Fibroblast of peridontal ligament (primary cell): Measurements from ENCODE around the gene MRNIP.

Experiments
- DNase-seq: peaks from one replicate; pipeline ENCODE4 v3.0.0-alpha.2; 2010; ENCODE audit errors: extremely low read depth

MRNIP gene

DNA sequence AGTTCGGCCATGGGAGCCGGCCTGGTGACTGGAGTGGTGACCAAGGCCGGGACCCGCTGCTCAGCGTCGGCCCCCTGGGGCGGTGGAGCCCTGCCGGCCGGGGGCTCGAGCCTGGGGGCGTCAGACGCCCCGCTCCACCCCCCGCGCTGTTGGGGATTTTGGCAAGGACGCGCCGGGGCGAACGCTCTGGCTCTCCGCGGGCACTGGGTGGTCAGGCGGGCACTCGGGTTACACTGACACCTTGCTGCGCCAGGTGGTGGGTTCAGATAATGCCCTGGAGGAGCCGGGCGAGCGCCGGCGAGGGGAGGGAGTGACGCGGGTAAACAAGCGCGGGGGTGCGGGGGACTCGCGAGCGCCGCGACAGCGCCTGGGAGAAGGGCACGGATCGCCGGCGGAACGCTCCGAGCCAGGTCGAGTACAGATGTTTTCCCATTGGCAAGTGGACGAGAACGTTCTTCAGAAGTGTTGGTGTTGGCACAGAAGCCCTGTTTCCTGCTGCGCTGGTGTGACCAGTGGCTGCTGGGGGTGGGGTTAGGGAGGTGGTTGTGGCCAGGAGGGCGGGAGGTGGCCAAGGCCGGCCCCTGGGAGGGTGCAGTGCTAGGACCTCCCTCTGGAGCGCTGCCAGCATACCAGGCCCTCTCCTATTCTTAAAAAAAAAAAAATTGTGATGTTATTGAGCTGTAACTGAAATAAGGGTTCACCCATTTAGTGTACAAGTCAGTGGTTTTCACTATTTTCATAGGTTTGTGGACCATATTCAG lies 37.1 kb downstream of the MRNIP start:
- peak; percentile 92 for DNase-seq

DNA sequence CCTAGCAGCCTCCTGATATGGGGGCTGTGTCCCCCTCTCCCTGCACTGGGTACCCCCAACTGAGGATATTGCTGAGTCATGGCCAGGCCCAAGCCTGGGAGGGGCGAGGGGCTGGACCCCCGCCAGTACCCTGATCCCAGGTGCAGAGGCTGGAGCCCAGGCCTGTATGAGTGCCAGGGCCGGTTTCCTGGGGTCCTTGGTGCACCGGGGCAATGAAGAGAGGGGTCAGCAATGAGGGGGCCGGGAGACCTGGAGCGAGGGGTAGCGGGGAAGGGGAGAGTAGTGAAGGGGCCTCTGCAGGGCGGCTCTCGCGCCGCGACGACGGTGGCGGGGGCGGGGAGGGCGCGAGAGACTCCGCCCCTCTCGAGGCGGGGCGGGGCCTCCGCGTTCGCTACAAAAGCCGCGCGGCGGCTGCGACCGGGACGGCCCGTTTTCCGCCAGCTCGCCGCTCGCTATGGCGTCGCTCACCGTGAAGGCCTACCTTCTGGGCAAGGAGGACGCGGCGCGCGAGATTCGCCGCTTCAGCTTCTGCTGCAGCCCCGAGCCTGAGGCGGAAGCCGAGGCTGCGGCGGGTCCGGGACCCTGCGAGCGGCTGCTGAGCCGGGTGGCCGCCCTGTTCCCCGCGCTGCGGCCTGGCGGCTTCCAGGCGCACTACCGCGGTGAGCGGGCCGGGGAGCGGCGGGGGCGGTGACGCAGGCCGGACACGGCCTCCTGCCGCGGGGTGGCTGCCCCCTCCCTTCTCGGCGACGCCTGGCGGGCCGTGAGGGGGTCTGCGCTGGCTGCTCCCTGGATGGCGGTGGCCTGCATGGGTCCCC lies 37.9 kb downstream of the MRNIP start, which contains the start of gene SQSTM1:
SQSTM1 (plus strand) TSS at position 423 of the 815 bp plus-strand sequence; CDS start at position 455, 32 bp downstream.
- DNase-seq: peak; percentile 76

GRCh38 chr5:179820127-179820482 lies 38.5 kb downstream of the MRNIP start:
- no peak for DNase-seq

DNA sequence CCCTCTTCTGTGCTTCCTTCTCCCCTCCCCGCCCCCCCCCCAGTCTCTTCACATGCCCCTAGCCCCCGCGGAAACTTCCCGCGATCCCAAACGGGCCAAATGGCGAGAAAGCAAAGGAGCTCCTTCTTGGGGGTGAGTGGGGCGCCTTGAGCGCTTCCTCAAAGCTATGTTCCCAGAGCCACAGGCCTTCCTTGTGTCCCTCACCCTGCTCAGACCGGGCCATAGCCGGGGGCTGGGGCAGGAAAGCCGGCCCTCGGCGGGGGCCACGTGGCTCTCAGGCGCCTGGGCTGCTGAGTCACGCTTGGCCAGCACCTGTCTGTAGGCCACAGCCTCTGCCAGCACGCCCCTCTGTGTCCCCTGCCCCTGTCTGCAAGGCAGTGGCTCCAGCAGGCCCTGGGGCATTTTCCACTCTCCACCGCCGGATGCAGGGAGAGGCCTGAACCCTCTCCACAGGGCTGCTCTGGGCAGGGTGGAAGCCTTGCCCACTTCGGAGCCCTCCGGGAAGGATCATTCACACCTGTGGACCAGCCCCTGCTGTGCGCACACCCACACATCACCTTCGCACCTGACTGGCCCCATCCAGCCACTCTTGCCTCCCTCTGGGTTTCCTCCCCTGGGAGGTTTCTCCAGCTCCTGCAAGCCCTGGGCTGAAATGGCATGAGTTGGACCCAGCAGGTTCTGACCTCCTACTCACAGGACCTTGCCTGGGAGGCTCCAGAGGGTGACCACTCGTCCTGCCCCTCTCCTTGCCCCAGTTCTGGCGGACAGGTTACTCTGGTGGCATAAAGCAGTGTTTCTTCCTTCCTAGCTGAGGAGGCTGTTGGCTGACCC lies 39.1 kb downstream of the MRNIP start:
- DNase-seq: peak; percentile 51

GRCh38 chr5:179818746-179819295 lies 39.8 kb downstream of the MRNIP start:
- DNase-seq: peak; percentile 88

- DNase-seq: no peak
These were observed 40.5 kb downstream of the MRNIP start for GRCh38 chr5:179817890-179818745.

DNA sequence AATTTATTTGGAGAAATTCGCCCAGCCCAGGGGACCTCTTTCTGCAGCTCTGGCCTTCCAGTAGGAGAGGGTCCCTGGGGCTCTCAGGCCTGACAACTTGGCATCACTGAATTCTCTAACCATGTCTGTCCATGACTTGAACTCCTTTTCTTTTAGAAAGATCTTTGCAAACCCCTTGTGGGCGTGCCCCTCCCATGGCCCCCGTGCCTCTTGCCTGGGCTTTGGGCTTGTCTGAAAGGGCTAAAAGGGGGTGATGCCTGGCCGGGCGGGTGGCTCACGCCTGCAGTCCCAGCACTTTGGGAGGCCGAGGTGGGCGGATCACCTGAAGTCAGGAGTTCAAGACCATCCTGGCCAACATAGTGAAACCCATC lies 41.2 kb downstream of the MRNIP start:
- no peak for DNase-seq

DNA sequence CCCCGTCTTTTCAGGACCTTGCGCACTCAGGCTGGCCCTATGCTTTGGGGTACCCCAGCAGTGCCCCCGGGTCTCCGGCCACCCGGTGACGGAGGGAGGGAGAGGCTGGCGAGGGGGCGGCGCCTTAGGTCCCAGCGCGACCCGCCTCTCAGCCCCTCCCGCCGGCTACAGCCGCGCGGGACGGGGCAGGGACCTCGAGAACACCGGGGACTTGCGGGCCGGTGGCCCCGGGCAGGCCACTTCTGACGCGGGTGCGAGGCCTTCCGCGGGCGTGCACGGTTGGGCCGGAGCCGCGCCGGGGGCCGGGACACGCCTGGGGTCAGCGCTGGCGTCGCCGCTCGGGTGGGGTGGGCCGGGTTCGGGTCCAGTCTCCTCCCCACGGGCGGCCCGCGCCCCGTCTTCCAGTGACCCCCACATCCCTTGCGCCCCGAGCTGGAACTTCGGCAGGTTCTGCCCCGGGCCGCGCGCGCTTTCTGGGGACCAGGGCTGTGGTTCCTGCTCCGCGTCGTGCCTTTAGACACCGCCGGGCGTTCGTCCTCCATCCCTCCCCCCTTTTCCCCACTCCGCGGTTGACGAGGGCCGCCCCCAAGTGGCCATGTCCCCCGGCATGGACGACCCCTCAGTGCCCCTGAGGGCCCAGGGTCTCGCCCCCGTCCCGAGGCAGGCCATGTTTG lies 41.7 kb downstream of the MRNIP start:
- no peak for DNase-seq

DNA sequence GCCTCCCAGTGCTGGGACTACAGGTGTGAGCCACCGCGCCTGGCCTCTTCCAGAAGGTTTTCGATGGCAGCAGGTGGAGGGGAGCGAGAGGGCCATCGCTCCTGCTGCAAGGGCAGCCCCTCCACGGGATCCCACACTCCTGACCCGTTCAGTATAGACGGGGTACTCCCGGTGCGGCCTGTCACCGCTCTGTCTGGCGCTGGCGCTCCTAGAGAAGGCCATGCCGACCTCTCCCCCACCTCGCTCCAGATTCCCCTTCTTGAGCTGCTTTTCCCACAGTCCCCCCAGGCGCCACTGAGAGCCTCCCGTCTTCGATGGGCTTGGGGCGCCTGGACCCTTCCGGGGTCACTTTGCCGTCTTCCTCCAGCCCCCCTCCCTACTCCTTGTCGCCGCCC lies 42.2 kb downstream of the MRNIP start:
- no peak for DNase-seq

GRCh38 chr5:179815491-179816249 lies 42.9 kb downstream of the MRNIP start:
- no peak for DNase-seq

DNA sequence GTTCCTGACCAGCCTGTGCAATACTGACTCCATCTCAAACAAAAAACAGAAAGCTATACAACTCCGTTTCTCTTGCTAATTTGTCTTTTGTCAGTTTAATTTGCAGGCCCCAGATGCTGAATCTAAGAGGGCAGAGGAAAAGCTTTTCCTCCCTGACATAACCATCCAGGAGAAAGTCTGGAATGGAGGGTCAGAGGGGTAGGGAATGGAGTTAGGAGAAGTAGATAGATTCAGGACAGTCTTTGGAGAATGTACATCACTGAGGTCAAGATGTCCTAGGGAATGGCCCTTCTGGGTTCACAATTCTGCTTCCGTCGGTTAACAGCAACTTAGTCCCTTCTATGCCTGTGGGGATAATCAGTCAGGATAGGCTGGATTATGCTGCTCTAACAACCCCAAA lies 44.5 kb downstream of the MRNIP start:
- no peak for DNase-seq

- no peak for DNase-seq
These were observed 45.5 kb downstream of the MRNIP start for GRCh38 chr5:179812997-179813607.

GRCh38 chr5:179812135-179812825 lies 46.3 kb downstream of the MRNIP start:
- no peak for DNase-seq

GRCh38 chr5:179806250-179807048 lies 52.2 kb downstream of the MRNIP start, which contains the start of gene MGAT4B:
Gene MGAT4B (minus strand): TSS chr5:179806866. CDS start chr5:179806583, 283 bp downstream.
- DNase-seq: peak; percentile 51

GRCh38 chr5:179805529-179806249 lies 52.9 kb downstream of the MRNIP start:
- no peak for DNase-seq

DNA sequence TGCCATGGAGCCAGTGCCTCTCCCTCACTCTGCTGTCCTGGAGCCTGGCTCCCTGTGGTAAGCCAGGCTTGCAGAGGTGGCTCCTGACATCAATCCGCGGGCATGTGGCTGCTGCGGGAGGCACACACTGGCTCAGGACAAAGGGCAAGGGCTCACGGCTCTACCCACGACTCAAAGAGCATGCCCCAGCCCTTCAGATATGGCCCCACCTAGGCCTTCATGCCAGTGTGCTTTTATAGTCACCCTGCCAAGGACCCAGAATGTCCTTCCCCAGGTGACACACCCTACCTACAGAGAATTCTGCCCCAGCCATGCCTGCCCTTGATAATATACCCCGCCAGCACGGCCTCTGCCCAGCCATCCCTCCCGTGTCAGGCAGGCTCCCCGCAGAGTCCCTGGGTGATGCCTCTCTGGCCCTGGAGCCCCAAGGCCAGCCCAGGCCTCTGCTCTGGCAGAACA lies 53.5 kb downstream of the MRNIP start:
- DNase-seq: no peak

DNA sequence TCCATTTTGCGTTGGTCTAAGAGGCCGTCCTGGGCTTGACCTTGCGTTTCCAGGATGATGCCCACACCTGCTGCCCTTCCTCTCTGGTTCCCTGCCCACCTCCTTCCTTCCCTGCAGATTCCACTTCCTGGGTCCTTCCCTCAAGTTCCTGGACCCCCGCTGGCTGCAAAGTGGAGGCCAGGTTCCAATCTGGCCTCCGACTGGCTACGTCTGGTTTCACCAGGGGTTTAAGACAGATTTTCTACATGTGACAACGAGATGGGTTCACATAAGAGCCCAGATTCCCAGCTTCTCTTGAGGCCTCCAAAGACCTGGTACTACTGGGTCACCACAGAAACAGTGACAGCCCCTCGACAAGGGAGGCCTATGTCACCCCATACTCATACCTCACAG lies 54.1 kb downstream of the MRNIP start:
- DNase-seq: no peak
